ENCODE data around the gene DUSP9.

The DUSP9 gene

GRCh38 chrX:153622661-153623309 is 24.2 kb upstream of the DUSP9 start:
- DNase-seq = no peak

GRCh38 chrX:153623310-153624029 is 23.5 kb upstream of the DUSP9 start:
- no peak for DNase-seq

- no peak for DNase-seq
Measured at GRCh38 chrX:153624196-153625091, 22.6 kb upstream of the DUSP9 start.

- DNase-seq = no peak
Measured at GRCh38 chrX:153625271-153626024, 21.6 kb upstream of the DUSP9 start.

- no peak for DNase-seq
Measured at GRCh38 chrX:153626025-153626633, 20.9 kb upstream of the DUSP9 start.

GRCh38 chrX:153626863-153627674 is 19.9 kb upstream of the DUSP9 start:
- no peak for DNase-seq

- no peak for DNase-seq
Measured at GRCh38 chrX:153627675-153628111, 19.3 kb upstream of the DUSP9 start.

GRCh38 chrX:153628129-153628528 is 18.9 kb upstream of the DUSP9 start:
- no peak for DNase-seq

GRCh38 chrX:153628665-153629064 is 18.3 kb upstream of the DUSP9 start:
- no peak for DNase-seq

GRCh38 chrX:153631346-153631745 is 15.7 kb upstream of the DUSP9 start:
- no peak for DNase-seq

GRCh38 chrX:153631907-153632594 is 15.0 kb upstream of the DUSP9 start:
- no peak for DNase-seq

- no peak for DNase-seq
Measured at GRCh38 chrX:153632595-153632946, 14.4 kb upstream of the DUSP9 start.

- DNase-seq = no peak
Measured at GRCh38 chrX:153633048-153633447, 14.0 kb upstream of the DUSP9 start.

GRCh38 chrX:153633607-153634180 is 13.3 kb upstream of the DUSP9 start:
- DNase-seq = no peak

GRCh38 chrX:153634236-153634635 is 12.8 kb upstream of the DUSP9 start:
- no peak for DNase-seq

GRCh38 chrX:153634832-153635231 is 12.2 kb upstream of the DUSP9 start:
- DNase-seq = no peak

GRCh38 chrX:153635388-153635787 is 11.6 kb upstream of the DUSP9 start:
- no peak for DNase-seq

- DNase-seq = no peak
Measured at GRCh38 chrX:153635788-153636668, 11.0 kb upstream of the DUSP9 start.

GRCh38 chrX:153636716-153637115 is 10.3 kb upstream of the DUSP9 start:
- DNase-seq = no peak
